ENCODE measurements around the gene NPAS2.

NPAS2 gene

DNA sequence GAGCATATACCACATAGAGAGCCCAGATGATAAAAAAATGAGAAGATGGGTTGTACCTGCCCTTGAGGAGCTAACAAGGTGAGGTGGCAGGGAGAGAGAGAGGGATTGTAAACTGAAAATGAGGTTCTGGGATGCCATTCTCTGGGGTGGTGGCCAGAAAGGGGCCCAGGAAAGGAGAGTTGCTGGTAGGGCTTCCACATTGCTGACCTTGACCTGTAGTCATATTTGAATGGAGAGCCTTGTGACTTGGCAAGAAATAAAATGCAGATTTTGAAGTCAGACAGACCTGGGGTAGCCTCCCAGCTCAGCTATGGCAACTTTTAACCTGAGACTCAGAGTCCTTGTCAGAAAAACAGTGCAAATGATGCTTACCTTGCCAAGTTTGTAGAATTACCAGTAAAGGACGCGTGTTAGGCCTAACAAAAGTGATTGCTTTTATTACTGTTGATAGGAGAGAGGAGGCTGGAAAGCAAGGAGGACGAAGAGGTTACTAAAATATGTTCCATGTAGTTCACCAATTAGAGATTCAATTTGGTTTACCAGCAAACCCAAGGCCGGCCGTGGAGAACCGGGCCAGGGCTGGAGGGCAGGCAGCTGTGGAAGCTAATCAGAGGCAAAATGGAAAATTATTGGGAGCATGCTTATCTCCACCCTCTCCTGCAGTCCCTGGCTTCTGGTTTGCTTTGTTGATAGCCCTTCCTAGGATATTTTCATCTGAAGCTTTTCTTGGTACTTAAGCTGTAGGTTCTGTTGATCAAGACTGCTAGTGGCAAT is 3.9 kb downstream of the NPAS2 start:
- DNase-seq: no peak

DNA sequence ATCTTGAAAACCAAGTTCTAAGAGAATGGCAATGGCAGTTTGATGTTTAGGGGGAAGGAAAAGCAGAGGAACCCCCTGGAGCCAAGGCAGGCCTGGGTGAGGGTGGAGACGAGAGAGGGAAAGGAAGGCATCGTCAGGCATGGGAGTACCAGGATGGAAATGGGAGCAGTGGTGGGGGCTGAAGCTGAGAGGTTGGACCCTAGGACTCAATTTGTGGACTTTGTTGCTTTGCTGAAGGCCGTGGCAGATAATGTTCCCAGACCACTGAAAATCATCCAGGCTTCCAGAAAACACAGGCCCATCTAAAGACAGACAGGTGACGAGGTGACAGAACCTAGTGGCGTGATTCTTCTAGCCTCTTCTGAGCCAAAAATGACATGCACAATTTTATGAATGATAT is 4.9 kb downstream of the NPAS2 start:
- no peak for DNase-seq

DNA sequence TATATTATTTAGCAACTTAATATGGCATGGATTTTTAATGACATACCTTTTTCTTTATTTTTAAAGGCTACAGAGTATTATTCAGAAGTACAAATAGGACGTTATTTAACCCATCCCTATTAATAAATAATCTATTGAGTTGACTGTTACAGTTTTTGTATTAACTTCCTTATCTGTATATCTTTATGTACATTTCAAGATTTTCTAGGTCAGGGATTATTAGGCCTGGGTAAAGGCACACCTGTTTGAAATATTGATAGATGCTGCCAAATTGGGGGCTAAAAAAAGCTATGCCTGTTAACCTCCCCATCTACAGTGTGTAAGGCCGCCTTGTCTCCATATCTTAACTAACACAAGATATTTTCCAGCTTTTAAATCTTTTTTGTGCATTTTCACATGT is 6.6 kb downstream of the NPAS2 start:
- DNase-seq: no peak

DNA sequence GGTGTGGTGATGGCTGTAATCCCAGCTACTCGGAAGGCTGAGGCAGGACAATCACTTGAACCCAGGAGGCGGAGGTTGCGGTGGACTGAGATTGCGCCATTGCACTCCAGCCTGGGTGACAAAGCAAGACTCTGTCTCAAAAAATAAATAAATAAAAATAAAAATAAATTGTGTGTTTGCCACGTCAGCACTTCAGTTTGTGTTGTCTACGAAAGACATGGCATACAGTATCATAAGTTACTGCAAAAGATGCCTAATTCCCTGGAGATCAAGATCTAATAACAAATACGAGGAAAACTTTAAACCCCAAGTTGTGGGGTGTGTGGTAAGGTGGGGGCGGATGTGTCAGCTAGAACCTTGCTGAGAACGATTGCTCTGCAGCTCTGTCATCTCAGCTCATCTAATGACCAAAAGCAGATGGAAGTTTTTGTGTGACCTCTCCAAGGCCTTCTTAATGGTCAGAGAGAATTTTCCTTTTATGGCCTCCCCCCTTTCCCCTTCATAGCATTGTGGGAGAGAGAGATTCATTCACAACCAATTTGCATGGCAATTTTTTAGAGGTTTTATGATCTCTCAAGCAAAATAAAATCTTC is 11.3 kb downstream of the NPAS2 start:
- no peak for DNase-seq

DNA sequence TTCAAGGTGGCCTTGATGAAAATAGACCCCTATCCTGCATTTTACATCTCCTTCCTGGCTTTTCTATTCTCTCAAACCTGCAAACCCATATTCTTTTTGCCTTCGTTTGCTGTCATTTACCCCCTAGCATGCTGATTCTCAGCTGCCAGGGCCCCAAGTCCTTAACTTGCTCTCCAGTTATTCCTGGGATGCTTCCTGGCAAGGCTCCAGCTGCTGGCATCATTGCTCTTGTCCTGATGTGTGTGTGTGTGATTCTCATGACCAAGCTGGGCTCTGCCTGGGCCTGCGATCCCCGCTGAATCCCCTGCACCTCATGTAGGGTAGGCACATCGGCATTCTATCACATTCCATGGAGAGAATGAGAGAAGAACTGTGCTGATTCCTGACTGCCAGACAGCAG is 11.9 kb downstream of the NPAS2 start:
- DNase-seq: no peak

DNA sequence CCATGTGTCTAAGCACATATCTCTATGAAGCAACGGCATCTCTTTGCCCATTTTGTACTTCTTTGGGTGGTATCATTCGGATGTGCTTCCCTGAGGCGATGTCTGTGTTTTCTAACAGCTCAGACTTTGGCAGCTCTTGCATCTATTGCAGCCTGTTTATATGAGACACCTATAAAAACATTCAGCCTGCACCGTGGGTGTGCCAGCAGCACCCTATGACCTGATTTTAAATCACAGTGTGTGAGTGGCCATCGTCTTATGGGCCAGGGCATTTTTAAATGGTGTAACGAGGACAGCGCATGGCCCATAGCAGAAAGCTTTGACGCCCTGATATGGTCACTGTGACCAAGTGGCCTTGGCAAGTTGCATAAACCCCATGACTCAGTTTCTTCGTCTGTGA is 12.9 kb downstream of the NPAS2 start:
- DNase-seq: no peak

DNA sequence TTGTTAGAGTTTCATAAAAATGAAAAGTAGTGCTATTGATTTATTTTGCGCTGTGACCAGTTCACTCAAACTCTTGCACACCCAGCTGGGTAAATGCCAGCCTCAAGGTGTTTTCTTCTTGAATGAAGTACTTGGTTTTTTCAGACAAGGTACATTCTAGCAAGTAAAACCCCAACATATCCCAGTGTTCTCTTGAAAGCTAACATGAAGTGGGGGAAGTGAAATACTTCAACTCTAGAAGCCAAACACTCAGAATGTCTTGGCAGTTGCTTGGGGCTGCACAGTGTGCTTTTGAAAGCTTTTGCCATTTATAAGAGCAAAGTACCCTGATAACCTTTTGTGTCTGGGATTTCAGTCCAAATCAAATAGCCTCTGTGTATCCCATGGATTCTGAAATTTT is 13.4 kb downstream of the NPAS2 start:
- no peak for DNase-seq

DNA sequence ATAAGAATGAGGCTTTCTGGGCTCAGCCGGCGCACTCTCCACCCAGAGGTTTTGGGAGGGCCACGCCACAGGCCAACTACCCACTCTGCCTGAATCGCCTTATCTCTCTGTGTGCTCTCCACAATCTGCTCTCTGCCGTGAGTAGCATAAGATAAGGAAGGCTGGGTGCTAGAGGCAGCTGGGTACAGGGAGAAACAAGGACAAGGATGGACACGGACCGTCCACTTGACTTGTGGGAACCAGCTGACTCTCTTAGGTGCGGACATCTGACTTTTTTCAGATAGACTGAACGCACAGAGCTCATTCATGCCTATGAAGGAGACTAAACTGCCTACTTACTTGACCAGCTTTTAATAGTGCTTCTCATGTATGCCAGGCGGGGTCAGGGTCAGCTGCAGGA is 14.3 kb downstream of the NPAS2 start:
- no peak for DNase-seq

DNA sequence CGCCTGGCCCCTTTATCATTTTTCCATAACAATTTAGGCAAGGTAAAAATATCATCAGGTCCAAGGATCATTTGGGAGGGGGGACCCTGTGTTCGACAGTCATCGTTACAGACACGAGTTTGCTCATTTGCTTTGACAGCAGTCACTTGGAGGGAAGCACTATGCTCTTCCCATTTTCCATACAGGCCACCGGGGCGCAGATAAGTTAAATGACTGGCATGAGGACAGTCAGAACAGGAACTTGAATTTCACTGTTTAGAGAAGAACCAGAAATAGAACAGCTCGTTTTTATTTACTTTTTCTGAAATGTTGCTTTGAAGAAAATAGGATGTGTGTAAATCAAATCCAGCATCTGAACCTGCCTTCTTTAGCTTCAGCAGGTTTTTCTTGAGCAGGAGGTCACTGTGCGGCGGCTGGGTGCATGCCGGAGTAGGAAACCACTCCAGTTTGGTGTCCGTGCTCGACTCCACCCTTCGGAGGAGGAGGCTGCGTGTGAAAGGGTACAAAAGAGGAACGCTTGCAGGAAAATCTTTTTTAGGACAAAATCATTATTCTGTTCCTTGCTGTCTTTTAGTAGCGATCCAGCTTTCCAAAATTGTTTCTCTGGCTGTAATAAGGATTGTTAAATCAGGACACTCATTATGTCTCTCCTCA is 15.2 kb downstream of the NPAS2 start:
- no peak for DNase-seq

DNA sequence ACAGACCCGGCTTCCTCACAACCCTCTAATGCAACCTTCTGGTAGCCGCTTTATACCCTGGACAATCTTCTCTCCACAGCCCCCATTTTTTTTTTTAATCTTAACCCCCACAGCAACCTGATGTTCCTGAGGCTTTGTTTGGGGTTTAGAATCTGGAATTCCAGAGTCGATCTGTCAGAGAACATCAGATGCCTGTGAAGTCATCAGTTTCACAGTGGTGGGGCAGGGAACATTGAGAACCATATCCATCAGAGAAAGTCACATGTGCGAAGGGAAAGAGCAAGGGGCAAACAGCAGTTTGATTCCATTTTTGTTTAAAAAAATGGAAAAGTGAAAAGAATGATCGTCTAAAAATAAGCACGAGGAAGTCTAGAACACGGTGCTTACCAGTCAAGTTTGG is 20.6 kb downstream of the NPAS2 start:
- no peak for DNase-seq

DNA sequence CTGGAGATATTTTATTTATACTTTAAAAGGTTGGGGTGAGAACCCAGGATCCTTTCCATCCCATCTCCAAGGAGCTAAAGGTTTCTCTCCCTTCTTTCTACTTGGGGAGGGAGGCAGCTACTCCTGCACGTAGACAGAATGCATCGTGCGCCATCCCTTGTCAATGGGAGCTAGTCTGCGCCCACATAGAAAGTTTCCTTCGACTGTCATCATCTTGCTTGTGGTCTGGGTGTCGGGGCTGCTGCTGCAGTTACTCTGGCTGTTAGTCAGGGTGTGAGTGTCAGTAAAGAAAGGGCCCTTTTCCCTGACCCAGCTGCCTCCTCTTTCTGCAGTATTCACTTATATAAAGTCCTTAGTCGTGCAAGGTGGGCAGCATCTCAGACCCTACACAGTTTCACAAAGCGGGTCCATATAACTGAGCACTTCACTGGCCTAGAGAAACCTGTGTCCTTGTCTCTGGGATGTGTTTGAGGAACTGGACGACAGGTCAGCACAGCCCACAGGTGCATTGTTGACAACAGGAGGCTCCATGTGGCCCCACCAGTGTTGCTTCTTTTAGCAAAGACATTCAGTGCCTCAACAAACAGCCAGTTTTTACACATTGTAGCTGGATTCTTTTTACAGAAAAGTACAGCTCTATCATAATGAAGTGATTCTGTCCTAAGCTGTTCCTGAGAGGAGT is 22.4 kb downstream of the NPAS2 start:
- DNase-seq: no peak

DNA sequence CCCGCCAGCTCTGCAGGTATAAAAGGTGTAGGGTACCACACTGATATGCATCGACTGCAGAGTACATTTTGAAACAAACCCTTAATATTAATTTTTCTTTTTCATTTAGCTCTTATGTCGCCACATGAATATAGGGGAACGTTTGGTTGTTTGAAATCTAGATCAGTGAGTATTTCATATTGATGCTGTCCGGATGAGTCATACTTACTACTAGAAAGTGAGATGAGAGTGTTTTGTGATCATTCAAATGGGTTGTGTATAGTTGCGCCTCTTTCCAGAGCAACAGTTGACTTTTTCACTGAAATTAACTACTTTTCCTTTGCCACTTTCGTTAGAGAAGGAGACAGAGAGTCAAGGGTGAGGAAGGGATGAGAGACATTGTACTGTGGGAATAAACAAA is 24.6 kb downstream of the NPAS2 start:
- DNase-seq: no peak

DNA sequence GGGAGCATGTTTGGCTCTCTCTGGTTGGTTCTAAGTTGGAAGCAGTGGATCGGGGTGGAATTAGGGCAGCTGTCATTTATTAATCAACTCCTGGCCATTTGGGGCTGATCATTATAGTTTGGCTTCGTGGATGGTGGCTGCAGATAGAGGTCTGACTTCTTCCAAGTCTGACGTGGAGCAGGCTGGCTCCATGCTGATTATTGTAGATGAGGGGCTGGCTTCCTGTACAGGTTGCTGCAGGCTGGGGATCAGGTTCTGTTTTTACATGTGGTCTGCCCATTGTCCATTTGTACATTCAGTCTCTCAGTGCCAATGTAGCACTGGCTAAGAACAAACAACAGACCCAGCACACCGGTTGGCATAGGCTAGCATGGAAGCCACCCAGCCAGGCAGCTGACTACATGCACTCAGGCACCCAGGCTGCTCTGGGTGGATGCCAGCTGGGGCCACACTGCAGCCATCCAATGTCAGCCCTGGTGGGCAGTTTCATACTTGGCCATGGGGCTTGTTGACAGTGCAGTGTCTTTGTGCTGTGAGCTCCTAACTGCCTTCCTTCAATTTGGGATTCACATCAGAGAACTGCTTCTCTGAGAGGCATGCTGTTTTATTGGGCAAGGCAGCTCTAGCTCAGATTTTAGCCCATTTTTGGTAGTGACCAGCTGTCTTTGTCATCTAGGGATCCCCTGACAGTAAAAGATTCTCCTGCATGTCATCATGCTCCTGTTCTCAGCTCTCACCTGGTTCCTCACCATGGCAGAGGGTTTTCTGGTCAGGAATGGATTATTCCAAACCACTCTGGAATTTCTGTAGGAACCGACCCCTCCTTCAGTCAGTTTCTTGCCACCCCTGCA is 25.4 kb downstream of the NPAS2 start:
- no peak for DNase-seq

DNA sequence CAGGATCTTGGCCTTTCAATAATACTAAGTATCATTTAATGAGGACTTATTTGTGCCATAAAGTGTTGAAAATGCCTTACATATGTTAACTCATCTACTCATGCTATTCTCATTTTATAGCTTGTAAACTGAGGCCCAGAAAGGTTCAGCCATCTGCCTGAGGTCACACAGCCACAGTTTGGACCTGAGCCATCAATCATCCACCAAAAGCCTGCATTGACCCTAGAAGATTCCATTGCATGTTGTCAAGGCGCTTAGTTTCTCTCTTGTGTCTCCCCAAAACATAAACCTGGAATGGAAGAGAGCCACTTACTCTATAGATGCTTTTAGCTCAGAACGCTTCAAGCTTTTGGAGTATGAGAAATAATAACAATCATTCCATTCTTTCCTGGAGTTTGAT is 26.8 kb downstream of the NPAS2 start:
- DNase-seq: no peak

DNA sequence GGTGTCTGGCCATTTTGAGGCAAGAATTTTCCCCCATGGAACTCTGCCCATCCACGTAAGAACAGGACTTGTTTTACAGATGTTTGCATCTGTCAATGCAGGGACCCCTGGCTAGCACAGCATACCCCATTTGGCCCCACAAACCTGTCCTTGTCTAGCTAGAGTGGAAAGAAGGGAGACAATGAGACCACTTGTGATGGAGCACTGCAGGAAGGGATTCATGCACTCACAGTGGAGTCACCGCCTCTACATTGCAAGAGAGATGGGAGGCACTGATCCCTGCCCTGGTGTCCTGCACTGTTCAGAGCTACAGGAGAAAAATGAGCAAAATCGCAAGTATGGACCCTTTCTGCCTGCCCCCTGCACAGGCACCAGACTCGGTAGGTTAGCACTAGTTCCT is 32.5 kb downstream of the NPAS2 start:
- DNase-seq: no peak

DNA sequence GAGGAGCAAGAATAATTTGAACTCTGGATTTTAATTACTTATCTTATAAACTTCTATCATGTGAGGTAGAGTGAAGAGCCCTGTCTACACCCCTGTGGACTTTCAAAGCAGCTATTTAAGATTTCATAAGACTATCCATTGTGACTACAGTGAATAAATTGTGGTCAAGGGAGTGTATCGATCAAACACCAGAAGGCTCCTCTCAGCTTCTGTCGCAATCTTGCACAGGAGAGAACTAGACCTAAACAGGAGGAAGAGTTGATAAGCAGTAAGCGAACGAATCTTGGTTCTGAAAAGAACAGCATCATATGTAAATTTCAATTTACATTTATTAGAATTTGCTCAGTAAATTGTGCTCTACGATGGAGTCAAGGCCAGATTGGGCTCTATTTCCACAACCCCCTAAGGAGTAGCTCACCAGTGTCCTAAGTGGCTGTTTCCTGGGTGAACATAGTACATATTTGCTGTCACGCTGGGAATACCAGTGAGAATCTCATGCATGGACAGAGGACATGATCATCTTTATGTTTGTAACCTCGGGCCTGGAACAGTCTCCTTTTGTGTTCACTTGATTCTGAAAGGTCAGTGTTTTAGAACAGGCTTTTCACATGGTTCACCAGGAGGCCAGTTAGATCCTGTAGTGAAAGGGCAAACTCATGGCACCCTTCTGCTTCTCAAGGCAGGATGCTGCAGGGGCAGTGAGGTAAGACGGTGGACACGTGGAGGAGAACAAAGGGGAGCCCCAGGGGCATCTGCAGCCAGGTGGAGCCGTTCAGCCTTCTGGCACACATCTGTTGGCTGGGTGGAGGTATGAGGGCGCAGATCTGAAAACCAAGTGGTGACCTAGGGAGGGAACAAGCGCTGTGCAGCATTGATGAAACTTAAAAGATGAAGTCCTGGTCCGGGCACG is 33.3 kb downstream of the NPAS2 start:
- DNase-seq: no peak

DNA sequence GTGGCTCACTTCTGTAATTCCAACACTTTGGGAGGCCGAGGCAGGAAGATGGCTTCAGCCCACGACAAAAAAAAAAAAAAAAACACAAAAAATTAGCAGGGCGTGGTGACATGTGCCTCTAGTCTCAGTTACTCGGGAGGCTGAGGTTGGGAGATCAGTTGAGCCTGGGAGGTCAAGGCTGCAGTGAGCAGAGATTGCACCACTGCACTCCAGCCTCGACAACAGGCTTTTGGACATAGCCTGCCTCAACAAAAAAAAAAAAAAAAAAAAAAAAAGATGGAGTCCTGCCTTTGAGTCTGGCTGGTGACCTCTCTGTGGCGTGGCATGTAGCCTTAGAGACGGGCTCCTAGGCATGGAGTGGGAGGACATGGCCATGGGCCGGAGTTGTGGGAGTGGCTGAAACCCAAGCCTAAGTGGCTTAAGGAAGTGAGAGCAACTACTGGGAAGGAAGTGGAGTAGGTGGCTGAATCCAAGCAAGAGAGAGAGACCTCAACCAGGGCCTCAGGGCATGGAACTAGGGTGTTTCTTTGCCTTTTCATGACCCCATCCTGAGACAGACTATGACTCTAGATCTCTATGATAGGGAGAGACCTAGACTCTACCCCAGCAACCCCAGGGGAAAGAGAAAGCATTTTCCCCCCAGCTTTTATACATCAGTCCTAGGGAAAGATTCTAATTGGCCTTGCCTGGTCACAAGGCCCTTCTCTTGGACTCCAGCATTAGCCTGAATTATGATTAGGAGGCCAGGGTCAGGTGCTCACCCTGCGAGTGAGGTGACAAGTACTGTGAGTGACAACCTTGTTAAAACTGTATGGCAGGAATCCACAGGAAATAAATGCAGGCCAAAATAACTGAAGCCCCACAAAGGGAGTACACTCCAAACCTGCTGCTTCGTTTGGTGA is 34.2 kb downstream of the NPAS2 start:
- no peak for DNase-seq

DNA sequence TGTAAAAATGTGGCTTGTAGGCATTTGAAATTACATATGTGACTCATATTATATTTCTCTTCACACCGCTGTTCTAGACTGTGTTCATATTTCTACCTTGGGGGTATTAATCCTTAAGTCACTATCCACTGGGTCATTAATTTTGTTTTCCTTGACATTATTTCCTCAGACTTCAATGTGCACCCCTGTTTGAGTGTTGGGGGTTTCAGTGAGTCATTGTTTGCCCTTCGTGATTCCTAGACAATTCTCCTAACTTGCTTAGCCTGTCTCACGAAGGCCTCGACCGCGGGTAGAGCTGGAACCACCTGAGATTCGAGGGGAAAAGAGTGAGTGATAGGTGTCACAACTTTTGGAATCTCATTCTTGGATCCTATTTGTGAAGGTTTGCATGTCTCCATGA is 35.1 kb downstream of the NPAS2 start:
- DNase-seq: no peak

DNA sequence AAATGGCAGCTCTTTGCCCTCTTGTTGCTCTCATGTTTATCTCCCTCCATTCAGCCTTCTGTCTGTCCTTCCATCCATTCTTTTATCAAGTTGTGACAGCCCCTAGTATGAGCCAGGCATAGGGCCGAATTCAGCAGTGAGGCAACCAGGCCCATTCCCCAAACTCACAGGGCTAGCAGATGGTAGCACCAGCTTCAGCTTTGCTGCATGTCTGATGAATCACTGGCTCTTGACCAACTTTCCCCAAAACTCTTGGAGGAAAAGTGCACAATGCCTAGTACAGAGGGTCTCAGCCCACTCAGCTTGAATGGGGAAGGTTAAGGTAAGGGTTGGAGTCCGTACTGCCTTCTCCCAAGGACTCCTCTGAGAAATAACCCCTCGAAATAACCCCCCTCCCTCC is 35.7 kb downstream of the NPAS2 start:
- DNase-seq: no peak

DNA sequence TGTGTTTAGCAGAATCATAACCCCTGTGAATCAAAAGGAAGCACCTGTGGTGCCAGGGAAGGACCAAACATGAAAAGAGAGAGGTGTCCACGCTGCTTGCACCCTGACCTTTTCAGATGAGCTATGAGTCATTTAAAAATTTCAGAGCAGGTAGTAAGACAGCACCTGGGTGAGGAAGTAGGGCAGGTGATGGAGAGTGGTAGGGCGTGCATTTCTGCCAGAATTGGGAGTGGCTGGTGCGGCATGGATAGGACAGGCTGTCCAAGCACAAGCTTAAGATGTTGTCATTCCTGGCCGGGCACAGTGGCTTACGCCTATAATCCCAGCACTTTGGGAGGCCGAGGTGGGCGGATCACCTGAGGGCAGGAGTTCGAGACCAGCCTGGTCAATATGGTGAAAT is 36.8 kb downstream of the NPAS2 start:
- DNase-seq: no peak

DNA sequence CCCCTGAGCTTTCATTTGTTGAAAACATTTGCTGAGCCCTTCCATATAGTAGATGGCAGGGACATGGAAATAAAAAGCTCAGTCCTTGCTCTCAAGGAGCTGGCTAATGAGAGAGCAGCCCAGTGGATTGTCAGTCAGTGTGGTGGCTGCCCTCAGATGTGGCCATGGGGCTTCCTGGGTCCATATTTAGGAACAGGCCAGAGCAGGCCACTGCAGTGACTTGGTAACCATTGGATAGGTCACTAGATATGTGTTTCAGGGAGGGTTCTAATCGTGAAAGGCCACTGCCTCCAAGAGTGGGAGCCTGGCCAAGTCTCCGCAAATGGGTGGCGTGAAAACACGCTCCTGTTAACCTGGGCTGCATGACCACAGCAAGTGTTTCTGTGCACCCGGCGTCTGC is 37.4 kb downstream of the NPAS2 start:
- DNase-seq: no peak
